Measurements from ENCODE around the gene TEX35.
"Not testable (repeated sequence)": the region's sequence is repeated elsewhere in the genome, so short reads cannot be mapped to it uniquely, and the experiment has no call there.

TEX35 gene

DNA sequence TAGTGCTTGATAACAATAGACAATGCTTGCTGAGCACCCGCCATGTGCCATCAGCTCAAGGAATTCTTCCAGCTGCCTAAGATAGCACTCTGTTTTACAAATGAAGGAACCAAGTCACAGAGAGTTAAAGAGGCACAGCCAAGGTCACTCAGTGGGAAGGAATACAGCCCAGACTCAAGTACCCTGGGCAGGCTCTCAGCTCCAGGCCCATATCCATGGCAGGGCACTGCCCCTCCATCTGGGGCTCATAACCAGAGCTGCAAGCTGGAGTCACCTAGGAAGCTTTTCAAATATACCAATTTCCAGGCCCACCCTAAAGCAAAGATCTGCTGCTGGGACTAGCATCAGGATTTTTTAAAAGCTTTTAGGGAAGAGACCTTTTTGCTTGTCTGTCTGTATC is 17.8 kb upstream of the TEX35 start:
- no peak for DNase-seq

DNA sequence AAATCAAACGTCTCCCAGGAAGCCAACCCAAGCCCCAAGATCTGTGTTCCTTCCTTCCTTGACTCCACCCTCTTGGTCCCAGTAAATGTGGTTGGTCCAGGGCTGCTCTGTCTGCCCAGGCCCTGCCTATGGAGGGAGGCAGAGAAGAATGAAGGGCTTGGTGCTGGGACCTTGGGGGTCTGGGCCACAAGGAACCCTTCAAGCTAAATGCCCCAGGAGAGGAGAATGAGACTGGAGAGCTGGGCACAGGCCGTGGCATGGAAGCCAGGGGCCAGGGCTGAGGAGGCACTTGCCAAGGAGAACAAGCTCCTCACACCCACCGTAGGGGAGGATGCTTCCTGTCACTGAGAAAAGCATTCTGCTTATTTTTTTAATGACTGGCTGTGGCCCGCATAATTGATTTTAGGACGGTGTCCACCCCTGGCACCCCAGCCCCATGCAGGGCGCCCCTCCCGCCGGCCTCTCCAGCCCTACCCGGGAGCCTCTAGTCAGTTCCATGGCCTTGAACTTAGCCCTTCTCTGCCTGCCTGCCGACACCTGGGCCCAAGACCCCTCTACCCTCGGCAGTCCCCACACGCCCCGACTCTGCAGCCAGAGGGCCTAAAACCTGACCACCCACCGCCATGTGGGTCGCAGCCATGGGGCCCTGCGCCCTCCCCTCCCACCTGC is 17.0 kb upstream of the TEX35 start:
- no peak for DNase-seq

DNA sequence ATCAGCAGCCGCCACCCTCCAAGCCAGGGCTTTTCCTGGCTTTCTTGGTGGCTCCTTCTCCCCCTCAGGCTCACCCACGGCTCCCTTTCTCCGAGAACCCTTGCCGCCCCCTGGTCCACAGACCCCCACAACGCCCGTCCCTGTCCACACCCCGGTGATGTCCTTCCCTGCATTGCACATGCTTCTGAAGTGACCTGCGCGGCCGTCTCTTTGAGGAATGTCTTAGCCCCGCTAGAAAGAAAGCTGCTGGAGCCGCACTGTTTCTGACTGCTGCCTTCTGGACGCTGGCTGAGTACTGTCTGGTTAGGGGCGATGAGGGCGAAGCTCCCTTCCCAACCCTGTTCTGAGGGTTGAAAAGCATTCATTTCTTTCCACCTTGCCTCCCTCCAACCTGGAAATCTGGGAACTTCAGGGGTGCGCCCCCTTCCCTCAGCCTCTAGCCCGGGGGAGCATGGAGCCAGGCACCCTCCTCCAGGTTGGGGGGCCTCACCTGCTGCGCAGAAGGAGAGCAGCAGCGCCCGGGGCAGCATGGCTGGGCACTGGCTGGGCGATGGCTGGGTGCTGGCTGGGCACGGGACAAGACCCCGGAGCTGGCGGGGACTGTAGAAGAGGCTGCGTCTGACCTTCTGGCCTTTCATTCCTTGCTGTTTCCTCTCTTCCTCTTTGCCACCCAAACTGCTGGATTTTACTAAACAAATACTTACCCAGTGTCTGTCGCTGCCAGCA is 16.3 kb upstream of the TEX35 start, which contains the start of gene CLEC20A:
Gene CLEC20A (minus strand): TSS at position 555 of the 726 bp plus-strand sequence. CDS start 25 bp downstream, at position 530.
- no peak for DNase-seq

DNA sequence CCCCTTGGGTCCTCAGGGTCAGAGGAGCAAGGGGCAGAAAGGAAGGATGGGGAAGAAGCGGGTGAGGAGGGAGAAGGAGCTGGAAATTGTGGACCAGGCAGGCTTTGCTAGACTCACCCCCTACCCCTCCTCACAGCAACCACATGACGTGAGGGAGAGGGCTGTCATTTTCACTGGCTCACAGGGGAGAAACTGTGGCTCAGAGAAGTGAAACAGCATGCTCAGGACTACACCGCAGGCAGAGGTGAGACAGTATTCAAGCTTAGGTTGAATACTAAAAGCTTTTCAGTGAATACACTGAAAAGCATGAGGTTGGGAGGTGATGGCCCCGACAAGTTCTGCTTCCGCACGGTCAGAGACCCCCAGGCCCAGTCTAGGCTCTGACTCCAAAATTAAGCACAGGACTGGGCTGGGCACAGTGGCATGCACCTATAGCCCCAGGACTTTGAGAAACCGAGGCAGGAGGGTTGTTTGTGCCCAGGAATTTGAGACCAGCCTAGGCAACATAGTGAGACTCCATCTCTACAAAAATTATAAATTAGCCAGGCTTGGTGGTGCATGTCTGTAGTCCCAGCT is 14.9 kb upstream of the TEX35 start:
- DNase-seq: no peak

DNA sequence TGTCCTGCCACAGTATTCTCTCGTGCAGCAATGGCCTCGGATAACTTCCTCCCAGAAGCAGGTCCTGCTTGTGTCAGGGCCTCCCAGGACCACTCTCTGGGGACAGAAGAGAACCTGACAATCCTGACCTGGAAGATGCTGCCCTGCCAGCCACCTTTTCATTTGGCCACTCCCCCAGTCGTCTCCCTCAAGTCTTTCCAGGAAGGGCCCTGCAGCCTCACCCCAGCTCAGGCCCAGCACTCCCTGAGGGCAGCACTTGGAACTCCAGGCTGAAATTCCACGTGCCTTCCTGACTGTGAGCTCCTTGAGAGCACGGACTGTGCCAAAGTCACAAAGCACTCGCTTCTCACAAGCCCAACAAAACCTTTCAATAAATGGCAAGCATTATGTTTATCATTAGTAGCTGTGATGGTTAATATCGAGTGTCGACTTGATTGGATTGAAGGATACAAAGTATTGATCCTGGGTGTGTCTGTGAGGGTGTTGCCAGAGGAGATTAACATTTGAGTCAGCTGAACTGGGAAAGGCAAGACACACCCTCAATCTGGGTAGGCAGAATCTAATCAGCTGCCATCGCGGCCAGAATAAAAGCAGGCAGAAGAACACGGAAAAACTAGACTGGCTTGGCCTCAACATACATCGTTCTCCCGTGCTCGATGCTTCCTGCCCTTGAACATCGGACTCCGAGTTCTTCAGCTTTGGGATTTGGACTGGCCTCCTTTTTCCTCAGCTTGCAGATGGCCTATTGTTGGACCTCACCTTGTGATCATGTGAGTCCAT is 13.8 kb upstream of the TEX35 start:
- DNase-seq: no peak

DNA sequence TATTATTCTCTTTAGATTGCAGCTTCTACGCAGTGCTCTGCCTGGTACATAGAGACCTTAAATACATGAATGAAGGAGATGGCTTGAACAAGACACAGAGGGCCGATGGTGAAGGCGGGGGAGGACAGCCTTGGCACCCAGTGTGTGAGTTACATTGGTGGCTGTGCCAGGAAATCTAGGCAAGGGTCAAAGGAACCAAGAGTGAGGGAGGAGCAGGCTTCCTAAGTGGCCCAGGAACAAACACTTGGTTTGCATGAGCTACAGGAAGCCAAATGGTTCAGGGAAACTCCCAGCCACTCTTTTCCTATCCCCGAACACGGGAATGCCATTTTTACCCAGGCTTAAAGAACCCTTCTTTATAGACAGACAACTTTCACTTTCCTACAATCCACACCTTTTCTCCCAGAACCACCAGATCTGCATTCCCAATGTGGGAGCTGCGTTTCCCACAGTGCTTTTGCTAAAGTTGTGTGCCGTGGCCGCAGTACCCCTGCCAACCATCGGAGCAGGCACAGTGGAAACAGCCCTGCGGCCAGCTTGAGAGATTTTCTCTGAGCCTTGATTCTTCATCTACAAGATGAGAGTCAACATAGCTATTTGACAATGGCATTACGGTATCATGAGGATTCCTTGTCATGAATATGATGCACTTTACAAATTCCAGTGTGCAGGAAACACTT is 12.7 kb upstream of the TEX35 start:
- DNase-seq: no peak

DNA sequence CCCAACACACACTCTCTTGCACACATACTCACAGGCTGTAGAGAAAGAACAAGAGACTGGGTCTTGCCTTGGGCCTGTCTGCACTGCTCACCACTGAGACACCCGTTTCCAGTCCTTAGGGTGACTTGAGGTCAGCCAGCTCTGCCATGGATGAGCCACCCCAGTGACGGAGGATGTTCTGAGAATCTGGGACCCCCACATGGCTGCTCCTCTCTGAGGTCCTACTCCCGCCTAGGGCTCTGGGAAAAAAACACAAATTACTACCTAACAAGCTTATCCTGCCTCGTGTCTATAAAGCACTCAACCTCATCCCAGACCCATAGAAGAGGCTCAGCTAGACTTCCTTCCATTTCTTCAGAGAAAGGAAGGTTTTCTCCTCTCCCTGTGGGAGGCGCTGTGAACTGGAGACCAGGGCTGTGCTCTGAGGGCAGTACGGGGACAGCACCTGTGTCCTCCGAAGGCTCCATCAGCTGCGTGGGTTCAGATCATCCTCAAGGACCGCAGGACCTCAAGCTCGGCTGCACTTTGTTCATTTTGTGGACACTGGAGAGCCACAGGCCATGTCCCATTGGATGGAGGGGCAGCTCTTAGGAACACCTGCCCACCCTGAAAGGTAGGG is 11.9 kb upstream of the TEX35 start:
- no peak for DNase-seq

DNA sequence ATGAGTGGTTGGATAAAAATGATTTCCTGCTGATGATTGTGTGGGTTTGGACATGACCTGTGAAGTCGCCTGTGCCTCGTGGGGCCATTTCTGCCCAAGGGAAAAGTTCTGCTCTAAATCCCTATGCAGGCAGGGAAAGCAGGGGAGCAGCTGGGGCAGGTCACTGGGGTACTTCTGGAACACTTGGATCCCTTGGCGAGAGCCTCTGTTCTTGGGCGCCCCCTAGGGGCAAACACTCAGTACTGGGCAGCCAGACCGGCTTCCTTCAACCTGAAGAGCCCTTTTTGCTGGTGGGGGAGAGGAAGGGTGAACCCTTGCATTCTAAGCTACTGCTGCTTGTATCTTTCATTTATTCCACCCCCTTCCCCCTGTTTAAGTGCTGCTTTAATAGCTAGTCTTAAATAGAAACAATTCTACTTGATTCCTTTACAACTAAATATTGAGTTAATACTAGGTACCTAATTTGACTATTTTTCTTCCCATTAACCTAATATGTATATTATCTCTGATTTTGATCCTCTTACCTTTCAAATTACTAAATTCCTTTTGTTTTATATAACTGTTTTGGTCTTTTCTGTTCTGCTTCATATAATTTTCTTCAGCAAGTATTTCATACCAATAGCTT is 11.1 kb upstream of the TEX35 start:
- DNase-seq: peak in 1 of 2 donors; percentile 48

DNA sequence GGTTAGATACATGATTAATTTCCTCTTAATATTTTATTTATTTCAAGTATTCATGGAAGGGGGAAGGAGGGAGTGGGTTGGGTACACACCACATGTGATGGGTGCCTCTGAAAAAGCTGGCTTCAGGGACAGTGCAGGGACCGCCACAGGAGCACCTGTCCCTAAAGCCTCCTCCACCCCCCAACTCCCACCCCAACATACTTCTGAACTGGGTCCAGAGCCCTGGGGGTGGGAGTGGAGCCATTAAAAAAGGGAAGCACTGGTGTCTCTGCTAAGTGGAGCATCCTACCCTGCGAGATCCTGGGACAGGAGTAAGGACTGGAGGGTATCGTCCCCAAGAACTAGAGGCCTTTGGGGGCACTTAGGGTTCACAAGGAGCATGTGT is 10.6 kb upstream of the TEX35 start:
- no peak for DNase-seq

DNA sequence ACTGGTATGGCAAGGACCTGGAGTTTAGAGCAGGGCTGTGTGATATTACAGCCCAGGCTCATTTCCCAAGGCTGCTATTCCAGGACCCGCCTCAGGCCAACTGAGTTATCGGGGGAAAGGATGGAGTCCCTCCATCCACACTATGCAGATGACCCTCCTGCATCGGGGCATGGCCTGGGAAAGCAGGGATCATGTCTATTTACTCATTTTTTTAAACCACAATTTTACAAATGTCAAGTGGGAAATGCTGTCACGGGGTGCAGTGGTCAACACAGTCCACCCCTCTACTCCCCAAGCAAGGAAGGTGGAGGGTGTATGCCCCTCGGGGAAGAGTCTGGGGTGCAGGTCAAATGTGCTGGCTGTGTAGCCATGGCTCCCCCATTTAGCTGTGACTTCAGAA is 10.1 kb upstream of the TEX35 start:
- no peak for DNase-seq

DNA sequence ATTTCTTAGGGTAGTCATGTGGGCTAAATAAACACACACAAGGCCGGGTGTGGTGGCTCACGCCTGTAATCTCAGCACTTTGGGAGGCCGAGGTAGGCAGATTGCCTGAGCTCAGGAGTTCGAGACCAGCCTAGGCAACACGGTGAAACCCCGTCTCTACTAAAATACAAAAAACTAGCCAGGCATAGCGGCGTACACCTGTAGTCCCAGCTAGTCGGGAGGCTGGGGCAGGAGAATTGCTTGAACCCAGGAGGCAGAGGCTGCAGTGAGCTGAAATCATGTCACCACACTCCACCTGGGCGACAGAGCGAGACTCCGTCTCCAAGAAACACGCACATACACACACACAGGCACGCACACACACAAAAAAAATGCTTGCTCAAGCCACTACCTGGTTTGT is 9.6 kb upstream of the TEX35 start:
- DNase-seq: not testable (repeated sequence)

DNA sequence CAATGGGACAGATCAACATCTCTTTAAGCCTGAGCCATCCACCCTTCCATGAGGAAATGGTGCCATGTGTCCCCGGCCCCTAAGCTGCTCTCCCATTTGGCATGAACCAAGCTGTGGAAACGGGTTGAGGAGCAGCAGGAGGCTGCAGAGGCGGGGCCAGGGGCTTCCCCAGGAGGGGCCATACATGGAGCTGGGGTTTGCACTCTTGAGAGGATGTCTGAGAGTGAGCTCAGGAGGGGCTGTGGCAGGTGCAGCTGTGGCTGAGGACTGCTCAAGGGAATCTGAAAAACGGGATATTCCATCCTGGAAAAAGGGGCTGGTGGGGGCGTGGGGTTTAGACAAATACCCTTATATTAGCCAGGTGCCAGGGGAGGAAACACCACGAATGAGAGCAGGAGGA is 9.1 kb upstream of the TEX35 start:
- no peak for DNase-seq

DNA sequence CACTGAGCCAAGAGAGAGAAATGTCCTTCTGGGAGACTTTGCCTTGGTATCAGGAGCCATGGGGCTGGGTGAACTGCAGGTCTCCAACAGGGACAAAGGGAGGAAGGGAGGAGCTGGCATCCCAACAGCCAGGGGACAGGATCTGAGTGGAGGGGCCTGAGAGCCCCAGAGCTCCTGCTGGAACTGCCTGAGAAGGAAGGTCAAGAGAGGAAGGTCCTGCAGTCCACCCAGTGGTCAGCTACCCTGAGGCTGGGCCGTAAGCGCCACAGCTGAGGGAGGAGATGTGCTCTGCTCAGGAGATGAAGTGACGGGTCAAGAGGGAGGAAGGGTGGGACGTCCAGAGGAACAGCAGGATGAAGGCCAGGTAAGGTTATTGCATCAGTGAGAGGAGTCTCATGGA is 8.6 kb upstream of the TEX35 start:
- no peak for DNase-seq

DNA sequence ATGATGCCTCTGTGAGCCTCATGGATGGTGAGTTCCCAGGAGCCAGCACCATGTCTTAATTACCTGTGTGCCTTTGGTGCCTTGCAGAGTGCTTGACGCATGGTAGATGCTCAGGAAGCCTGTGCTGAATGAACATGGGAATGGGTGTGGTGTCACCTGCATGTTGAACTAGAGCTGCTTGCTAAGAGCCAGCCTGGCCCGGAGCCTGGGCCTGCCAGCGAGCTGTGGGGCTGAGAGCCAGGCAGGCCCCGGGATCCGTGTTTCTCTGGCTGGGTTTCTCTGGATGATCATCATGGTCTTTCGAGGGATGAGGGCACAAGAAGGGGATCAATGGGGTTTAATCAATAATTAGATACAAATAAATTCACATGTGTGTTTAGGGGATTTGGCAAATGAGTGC is 6.7 kb upstream of the TEX35 start:
- no peak for DNase-seq

DNA sequence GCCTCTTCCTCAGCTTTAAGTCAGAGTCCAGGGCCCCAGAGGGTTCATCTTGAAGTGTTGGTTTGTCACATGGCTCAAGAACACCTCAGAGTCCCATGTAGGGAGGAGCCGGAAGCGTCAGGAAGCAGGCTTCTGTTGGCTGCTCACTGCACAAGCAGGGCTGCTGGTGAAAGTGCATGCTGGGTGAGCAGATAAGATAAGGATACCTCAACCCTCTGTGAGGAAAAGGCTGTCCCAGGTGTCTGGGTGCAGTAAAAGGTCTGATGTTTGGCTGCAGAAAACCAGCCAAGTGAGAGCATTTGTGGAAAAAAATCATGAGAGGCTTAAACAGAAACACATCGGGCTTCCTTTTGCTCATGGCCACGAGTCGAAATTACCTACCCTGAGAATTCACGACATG is 6.2 kb upstream of the TEX35 start:
- no peak for DNase-seq

DNA sequence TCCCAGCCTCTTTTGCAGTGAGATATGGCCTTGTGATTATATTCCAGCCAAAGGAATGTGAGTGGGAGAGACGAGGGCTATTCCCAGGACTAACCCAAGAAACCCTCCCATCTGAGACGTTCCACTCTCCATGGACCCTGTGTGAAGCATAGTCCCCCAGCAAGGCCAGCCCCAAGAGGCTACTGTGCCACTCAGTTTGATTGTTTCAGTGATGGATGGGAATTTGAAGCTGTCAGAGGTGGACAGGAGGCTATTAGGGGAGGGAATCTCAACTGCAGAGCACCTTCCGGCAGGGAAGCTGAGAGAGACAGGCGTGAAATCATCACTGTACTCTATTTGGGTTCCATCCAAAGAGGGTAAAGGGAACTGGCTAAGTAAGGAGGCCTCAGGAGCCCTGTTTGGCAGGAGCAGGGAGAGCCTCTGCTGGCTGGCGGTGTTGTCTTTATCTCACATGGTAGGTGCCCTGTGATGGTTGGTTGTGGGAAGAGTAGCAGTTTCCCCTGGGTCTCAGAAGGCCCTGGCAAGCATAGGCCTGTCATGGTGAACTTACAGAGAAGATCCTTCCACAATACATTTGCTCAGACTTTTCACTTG is 3.4 kb upstream of the TEX35 start:
- DNase-seq: no peak

DNA sequence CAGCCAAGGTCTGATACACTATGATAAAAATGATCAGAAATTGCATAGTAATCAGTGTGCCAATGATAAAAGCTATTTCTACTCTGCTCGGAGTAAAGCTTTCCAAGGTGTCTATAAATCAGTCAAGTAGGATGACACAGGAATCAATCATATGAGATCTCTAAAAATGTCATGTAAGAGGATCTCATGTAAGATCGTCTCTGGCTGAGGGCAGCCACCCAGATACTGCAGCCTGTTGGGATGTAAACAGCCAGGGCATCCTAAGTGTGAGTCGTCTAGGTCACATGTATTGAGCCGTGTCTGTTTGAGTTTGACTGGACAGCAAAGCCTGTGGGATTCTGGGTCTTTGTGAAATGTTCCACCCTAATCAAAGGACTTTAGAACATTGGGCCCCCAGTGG is 2.8 kb upstream of the TEX35 start:
- DNase-seq: no peak

DNA sequence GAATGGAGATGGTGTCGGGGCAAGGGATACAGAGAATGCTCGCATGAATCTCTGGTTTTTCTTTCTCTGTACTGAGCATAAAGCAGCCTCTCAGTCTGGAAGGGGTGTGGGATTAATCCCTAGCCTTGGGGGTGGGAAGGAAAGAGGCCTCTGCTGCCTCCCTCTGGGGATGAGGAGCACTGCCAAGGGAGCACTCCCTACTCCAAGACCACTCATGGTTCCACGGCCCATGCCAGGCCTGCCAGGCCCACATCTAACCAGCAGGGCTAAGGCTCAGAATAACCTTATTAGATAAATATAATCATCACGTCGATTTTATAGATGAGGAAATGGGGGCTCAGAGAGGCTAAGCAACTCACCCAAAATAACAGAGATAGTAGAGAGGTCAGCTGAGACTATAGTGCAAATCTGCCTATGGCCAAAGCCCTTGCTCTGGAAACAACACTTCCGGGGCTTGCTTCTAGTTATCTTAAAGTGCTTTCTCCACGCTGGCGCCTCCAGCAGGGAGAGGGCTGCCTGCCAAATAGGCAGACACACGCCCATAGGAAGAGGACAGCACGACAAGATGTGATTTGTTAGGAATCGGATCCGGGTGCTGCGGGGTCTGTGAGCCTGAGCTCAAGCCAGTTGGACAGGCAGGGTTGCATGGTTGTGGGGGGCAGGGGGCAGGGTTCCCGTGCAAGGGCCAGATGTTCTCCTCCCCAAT is 522 bp downstream of the TEX35 start:
- no peak for DNase-seq

DNA sequence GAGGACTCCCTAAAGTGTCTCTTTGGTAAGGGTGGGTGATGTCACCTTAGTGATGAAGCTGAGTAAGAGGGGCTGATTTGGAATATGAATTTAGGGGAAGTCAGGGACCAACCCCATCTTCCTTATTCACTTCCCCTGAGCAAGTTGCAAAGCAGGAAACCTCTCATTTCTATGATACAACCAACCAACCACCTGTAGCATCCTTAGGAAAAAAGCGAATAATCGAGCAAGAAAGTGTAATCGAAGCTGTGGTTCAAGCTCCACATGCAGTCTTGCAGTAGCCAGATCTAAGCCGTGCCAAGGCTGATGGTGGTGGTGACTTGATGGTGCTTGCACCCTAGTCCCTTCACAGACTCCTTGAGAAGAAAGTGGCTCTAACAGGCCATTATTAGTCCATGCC is 3.2 kb downstream of the TEX35 start:
- DNase-seq: no peak

DNA sequence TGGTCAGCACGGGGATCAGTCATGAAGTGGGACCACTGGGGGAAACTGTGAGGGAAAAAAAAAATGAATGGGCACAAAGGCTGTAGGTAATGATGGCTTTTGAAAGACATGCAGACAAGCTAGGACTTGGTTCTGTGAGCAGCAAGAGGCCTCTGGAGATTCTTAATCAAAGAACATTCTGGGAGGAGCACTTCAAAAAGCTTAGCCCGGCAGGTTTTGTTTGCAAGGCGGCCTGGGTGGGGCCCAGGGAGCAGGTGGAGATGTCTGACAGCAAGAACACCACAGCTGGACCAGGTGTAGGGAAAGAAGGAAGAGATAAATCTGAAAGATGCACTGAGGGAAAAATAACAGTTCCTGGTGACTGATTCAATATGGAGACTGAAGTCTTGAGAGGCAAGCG is 6.0 kb downstream of the TEX35 start:
- DNase-seq: no peak

DNA sequence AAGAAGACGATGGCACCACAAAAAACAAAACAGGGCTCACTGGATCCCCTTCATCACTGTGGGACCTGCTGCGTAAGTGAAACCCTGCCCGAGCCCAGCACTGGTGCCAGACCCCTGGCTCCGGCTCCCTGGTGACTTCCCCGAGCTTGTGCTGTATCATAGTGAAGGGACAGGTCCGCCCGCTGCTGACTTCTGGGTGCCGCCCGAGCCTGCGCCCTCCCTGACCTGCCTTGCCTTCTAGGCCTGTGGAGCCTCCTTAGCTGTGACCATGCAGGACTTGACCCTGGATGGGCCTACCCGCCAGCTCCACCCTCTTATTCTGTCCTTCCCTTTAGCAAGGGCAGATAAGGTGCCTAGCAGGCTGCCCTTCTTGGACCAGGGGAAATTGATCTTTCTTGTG is 7.9 kb downstream of the TEX35 start:
- no peak for DNase-seq

Data from hippocampal formation (tissue), 2 donors.